SK-N-SH (cell line): ENCODE measurements around the gene COX5A. TPM values are rescaled to one million over a fixed set of nuclear protein-coding genes. Genes with fewer than 3 reads are reported as not detected.

Experiments
- CTCF ChIA-PET: fragments of 300-600, 350-600 bp; formaldehyde crosslinking; extraction: SDS; loops from one replicate; lab custom pipeline; 2021; lab: Yijun Ruan, JAX
- POLR2A ChIA-PET: fragments of 350-600 bp; sonication (Branson Sonifier 250); formaldehyde crosslinking; extraction: SDS; loops from one replicate; lab custom pipeline; 2020; ENCODE audit warnings: antibody characterized with exemption, inconsistent platforms; lab: Yijun Ruan, JAX
- DNase-seq: peaks from one replicate; pipeline ENCODE4 v3.0.0; 2012
- H2AFZ ChIP-seq: fragments of 200-600 bp; sonication (generic); 2 replicates; pipeline ENCODE4 v1.8.1; 2016; ENCODE audit warnings: antibody characterized with exemption, mild to moderate bottlenecking, low read depth
- H3F3A ChIP-seq: fragments of 200-600 bp; sonication (generic); replicated peaks from 2 replicates; pipeline ENCODE3; 2016; ENCODE audit warnings: antibody characterized with exemption, mild to moderate bottlenecking; ENCODE audit not compliant: insufficient read depth
- H3K27ac ChIP-seq, 2 experiments: fragments of 200-500 bp in 1 of 2; fragments of 200-600 bp in 1 of 2; sonication (Bioruptor generic) in 1 of 2; sonication (generic), shearing (Covaris generic) in 1 of 2; 2 replicates each; pipeline versions ENCODE4 v1.5.1 to v1.6.1; 2014 to 2016; ENCODE audit warnings: low read depth in 2 of 2, inconsistent platforms in 1 of 2, low read length in 1 of 2, mild to moderate bottlenecking in 1 of 2, mixed read lengths in 1 of 2
- H3K27me3 ChIP-seq: fragments of 200-600 bp; sonication (generic), shearing (Covaris generic); 2 replicates; pipeline ENCODE4 v1.6.1; 2016; ENCODE audit warnings: mixed run types; ENCODE audit not compliant: insufficient read depth
- H3K36me3 ChIP-seq, 2 experiments: fragments of 200-500 bp in 1 of 2; fragments of 200-600 bp in 1 of 2; sonication (Bioruptor generic) in 1 of 2; sonication (generic) in 1 of 2; replicated peaks in 1 of 2; 2 replicates each; pipeline versions ENCODE3 to v1.5.1; 2014 to 2016; ENCODE audit warnings: low read length in 1 of 2, mild to moderate bottlenecking in 1 of 2; ENCODE audit not compliant: insufficient read depth in 2 of 2, control insufficient read depth in 1 of 2
- H3K4me1 ChIP-seq, 2 experiments: fragments of 200-500 bp in 1 of 2; fragments of 200-600 bp in 1 of 2; sonication (Bioruptor generic) in 1 of 2; sonication (generic), shearing (Covaris generic) in 1 of 2; 2 replicates each; pipeline versions ENCODE4 v1.5.1 to v1.6.1; 2014 to 2016; ENCODE audit warnings: low read depth in 1 of 2, low read length in 1 of 2, mixed run types in 1 of 2; ENCODE audit not compliant: insufficient read depth in 2 of 2, control insufficient read depth in 1 of 2
- H3K4me2 ChIP-seq: fragments of 200-600 bp; sonication (generic), shearing (Covaris generic); 2 replicates; pipeline ENCODE4 v1.6.1; 2017; ENCODE audit warnings: mixed run types
- H3K4me3 ChIP-seq, 2 experiments: fragments of 200-500 bp in 1 of 2; fragments of 200-600 bp in 1 of 2; sonication (Bioruptor generic) in 1 of 2; sonication (generic), shearing (Covaris generic) in 1 of 2; 2 replicates each; pipeline versions ENCODE4 v1.5.1 to v1.8.1; 2014 to 2016; ENCODE audit warnings: low read depth in 2 of 2, inconsistent platforms in 1 of 2, low read length in 1 of 2, mild to moderate bottlenecking in 1 of 2, mixed read lengths in 1 of 2, moderate library complexity in 1 of 2
- H3K79me2 ChIP-seq: fragments of 200-600 bp; sonication (generic); 2 replicates; pipeline ENCODE4 v1.8.1; 2017; ENCODE audit warnings: mild to moderate bottlenecking; ENCODE audit not compliant: insufficient read depth
- H3K9ac ChIP-seq: fragments of 200-600 bp; sonication (generic); 2 replicates; pipeline ENCODE4 v1.6.1; 2017; ENCODE audit warnings: mixed run types
- H3K9me2 ChIP-seq: fragments of 200-600 bp; sonication (generic); 2 replicates; pipeline ENCODE4 v1.6.1; 2017; ENCODE audit warnings: mixed run types
- H3K9me3 ChIP-seq: fragments of 200-600 bp; sonication (generic); 2 replicates; pipeline ENCODE4 v1.6.1; 2017; ENCODE audit warnings: mixed run types, mild to moderate bottlenecking, moderate library complexity
- H4K20me1 ChIP-seq: fragments of 200-600 bp; sonication (generic); 2 replicates; pipeline ENCODE4 v1.6.1; 2017; ENCODE audit warnings: mild to moderate bottlenecking, mixed run types; ENCODE audit not compliant: insufficient read depth
- CHD2 ChIP-seq: fragments of 150-350 bp; IDR thresholded peaks from 2 replicates; pipeline ENCODE4 v1.6.1; 2018; ENCODE audit warnings: low read length; ENCODE audit not compliant: partially characterized antibody
- ELF1 ChIP-seq: IDR thresholded peaks from 2 replicates; pipeline ENCODE4 v1.4.0; 2012
- EZH2phosphoT487 ChIP-seq: fragments of 200-600 bp; sonication (generic); IDR thresholded peaks from 2 replicates; pipeline ENCODE4 v1.6.1; 2017; ENCODE audit warnings: low read depth, mixed run types, mild to moderate bottlenecking, antibody characterized with exemption, moderate library complexity, borderline replicate concordance
- FOXM1 ChIP-seq: IDR thresholded peaks from 2 replicates; pipeline ENCODE4 v1.4.0; 2012; ENCODE audit warnings: low read depth, mild to moderate bottlenecking
- GATA2 ChIP-seq: sonication (generic); formaldehyde crosslinking; IDR thresholded peaks from 2 replicates; pipeline ENCODE4 v1.5.0; 2020; ENCODE audit warnings: mild to moderate bottlenecking, missing genetic modification reagents
- MAX ChIP-seq: IDR thresholded peaks from 2 replicates; pipeline ENCODE4 v1.4.0; 2012; ENCODE audit warnings: low read depth
- MEF2A ChIP-seq: IDR thresholded peaks from 2 replicates; pipeline ENCODE4 v1.4.0; 2012; ENCODE audit warnings: low read depth, borderline replicate concordance
- MXI1 ChIP-seq: IDR thresholded peaks from 2 replicates; pipeline ENCODE4 v1.6.1; 2012; ENCODE audit warnings: mild to moderate bottlenecking, low read depth, low read length, improper control_type of control experiment
- NRF1 ChIP-seq: IDR thresholded peaks from 2 replicates; pipeline ENCODE4 v1.6.1; 2012; ENCODE audit warnings: low read depth, mild to moderate bottlenecking, low read length
- POLR2AphosphoS5 ChIP-seq: IDR thresholded peaks from 2 replicates; pipeline ENCODE4 v1.6.1; 2012; ENCODE audit warnings: low read depth, low read length
- RCOR1 ChIP-seq: fragments of 150-350 bp; IDR thresholded peaks from 2 replicates; pipeline ENCODE4 v1.6.1; 2017; ENCODE audit warnings: antibody characterized with exemption, low read length
- REST ChIP-seq: IDR thresholded peaks from 2 replicates; pipeline ENCODE4 v1.6.1; 2012; ENCODE audit warnings: mild to moderate bottlenecking, low read depth, low read length, moderate library complexity
- RXRA ChIP-seq: IDR thresholded peaks from 2 replicates; pipeline ENCODE4 v1.4.0; 2012; ENCODE audit warnings: low read depth, mild to moderate bottlenecking, borderline replicate concordance
- SIN3A ChIP-seq: IDR thresholded peaks from 2 replicates; pipeline ENCODE4 v1.6.1; 2012; ENCODE audit warnings: low read depth, mild to moderate bottlenecking, low read length, moderate library complexity, borderline replicate concordance
- USF1 ChIP-seq: IDR thresholded peaks from 2 replicates; pipeline ENCODE4 v1.4.0; 2012; ENCODE audit warnings: low read depth, borderline replicate concordance
- WGBS: methylation state at CpG from one replicate; pipeline ENCODE4 v1.1.6; 2017; ENCODE audit warnings: low lambda C conversion rate; 5-methylcytosine and 5-hydroxymethylcytosine counted together
- polyA plus RNA-seq, 3 experiments: library from polyadenylated mRNA; depleted of rRNA; stranded (reverse); fragments of >200 nt; gene quantifications; 2 replicates each; pipeline ENCODE4 v1.2.3, GENCODE V29; 2012
- TF ChIP-seq, protein P1 (sequence below): fragments of 150-350 bp; IDR thresholded peaks from 2 replicates; pipeline ENCODE4 v1.6.1; 2017; ENCODE audit warnings: antibody characterized with exemption, low read length, low read depth, borderline replicate concordance
- TF ChIP-seq, protein P2 (sequence below): IDR thresholded peaks from 2 replicates; pipeline ENCODE4 v1.4.0; 2012; ENCODE audit warnings: low read depth, borderline replicate concordance

COX5A gene
- polyA plus RNA-seq, 1 of the 3 experiments (the other 2 are of a cell fraction), result 158 TPM

GRCh38 chr15:74951006-74951405 is 13.1 kb upstream of the COX5A start:
- ChIA-PET CTCF (interaction anchor here (0.5 to 6.4 kb wide), 60 partner anchors 8 to 1015 kb away, joined by 3 to 165 read pairs (median 5); partner anchors contain the start of genes COX5A, CPLX3, CSK and EDC3), POLR2A (interaction anchor here (1.2 to 1.6 kb wide), 7 partner anchors 13 to 253 kb away, joined by 3 to 9 read pairs (median 6); partner anchors contain the start of genes COX5A, CSK, FAM219B and SCAMP5)
- Histone ChIP-seq H4K20me1 (no peaks in the 10 kb centered on the region), H3K9me2 (no peaks in the 10 kb centered on the region), H3K4me2 (no peak overlapping the region), H3K4me1 (peaks cover 0 to 24% of the 10 kb centered on the region in 2 experiments; a peak in 1 of 4 replicates), H2AFZ (no peak overlapping the region), H3K79me2 (no peaks in the 10 kb centered on the region), H3K27me3 (no peaks in the 10 kb centered on the region), H3F3A (no peaks in the 10 kb centered on the region), H3K9ac (no peak overlapping the region), H3K36me3 (no peaks in the 10 kb centered on the region), H3K4me3 (no peak overlapping the region), H3K9me3 (no peaks in the 10 kb centered on the region), H3K27ac (no peak overlapping the region; a peak in 1 of 4 replicates)
- DNase-seq, result no peak
- 79% methylated on average over 3 of the region's 3 CpGs for WGBS
- TF ChIP-seq MAX (no peak), FOXM1 (no peak), CHD2 (no peak), GATA2 (CRISPR knock-in tag) (no peak)
- TF ChIP-seq, protein P1, sequence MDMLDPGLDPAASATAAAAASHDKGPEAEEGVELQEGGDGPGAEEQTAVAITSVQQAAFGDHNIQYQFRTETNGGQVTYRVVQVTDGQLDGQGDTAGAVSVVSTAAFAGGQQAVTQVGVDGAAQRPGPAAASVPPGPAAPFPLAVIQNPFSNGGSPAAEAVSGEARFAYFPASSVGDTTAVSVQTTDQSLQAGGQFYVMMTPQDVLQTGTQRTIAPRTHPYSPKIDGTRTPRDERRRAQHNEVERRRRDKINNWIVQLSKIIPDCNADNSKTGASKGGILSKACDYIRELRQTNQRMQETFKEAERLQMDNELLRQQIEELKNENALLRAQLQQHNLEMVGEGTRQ, result no peak

DNA sequence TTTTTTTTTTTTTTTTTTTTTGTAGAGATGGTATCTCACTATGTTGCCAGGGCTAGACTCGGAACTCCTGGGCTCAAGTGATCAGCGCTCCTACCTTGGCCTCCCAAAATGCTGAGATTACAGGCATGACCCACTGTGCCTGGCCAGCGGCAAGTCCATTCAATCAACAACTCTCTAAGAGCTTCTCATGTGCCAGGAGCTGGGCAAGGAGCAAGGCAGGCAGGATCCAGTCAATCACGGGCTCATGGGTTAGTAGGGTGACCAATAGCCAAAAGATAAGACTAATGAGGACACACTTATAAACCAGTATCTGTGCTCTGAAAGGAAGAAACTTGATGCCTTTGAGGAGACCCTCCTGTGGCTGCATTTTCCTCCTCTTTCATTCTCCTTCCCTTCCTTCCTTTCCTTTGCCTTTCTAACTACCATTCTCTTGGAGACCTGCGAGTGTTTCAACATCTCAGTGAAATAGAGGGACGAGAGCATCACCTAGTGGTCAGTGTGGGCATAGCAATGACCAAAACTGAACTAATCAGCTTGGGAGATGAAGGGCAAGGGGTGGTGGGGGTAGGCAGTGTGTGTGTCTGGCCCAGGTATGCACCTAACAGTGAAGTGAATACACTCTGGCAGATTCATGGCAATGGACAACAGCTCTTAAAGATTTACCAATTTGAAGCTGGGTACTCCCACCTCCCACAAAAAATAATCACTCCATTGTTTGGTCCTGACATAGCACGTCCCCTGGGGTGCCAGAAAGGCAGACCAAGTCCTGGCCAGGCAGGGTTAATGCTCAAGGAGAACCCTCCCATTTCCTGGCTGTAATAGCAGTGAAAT is 12.4 kb upstream of the COX5A start:
- Histone ChIP-seq H3K4me3 (no peak overlapping the region; a peak in 1 of 4 replicates), H3K9ac (no peak overlapping the region), H3K9me2 (no peaks in the 10 kb centered on the region), H3K4me1 (peaks cover 0 to 17% of the 10 kb centered on the region in 2 experiments; a peak in 1 of 4 replicates), H4K20me1 (no peaks in the 10 kb centered on the region), H3K79me2 (no peaks in the 10 kb centered on the region), H3K36me3 (no peaks in the 10 kb centered on the region), H3K27me3 (no peaks in the 10 kb centered on the region), H3K4me2 (no peak overlapping the region; the same call in 1 of the 2 replicates), H2AFZ (no peak overlapping the region), H3K27ac (no peak overlapping the region; a peak in 1 of 4 replicates), H3K9me3 (no peaks in the 10 kb centered on the region), H3F3A (no peaks in the 10 kb centered on the region)
- POLR2A ChIA-PET, result interaction anchor here (0.6 to 1.6 kb wide), 8 partner anchors 12 to 254 kb away, joined by 3 to 9 read pairs (median 6); partner anchors contain the start of genes COX5A, CSK, FAM219B and SCAMP5
- CTCF ChIA-PET, result interaction anchor here (0.5 to 6.4 kb wide), 64 partner anchors 8 to 1014 kb away, joined by 3 to 165 read pairs (median 5); partner anchors contain the start of genes COX5A, CPLX3, CSK and EDC3
- 45% methylated on average over 6 of the region's 7 CpGs for WGBS
- DNase-seq, result peak; percentile 67
- TF ChIP-seq MXI1 (peak; percentile 43; the same call in 1 of the 2 replicates), EZH2phosphoT487 (no peak), POLR2AphosphoS5 (no peak), ELF1 (no peak), MEF2A (no peak), REST (no peak), USF1 (no peak), GATA2 (CRISPR knock-in tag) (peak; percentile 18; the same call in 1 of the 2 replicates), RCOR1 (no peak; the same call in 1 of the 2 replicates), RXRA (no peak), NRF1 (no peak), SIN3A (no peak)
- TF ChIP-seq, protein P2, sequence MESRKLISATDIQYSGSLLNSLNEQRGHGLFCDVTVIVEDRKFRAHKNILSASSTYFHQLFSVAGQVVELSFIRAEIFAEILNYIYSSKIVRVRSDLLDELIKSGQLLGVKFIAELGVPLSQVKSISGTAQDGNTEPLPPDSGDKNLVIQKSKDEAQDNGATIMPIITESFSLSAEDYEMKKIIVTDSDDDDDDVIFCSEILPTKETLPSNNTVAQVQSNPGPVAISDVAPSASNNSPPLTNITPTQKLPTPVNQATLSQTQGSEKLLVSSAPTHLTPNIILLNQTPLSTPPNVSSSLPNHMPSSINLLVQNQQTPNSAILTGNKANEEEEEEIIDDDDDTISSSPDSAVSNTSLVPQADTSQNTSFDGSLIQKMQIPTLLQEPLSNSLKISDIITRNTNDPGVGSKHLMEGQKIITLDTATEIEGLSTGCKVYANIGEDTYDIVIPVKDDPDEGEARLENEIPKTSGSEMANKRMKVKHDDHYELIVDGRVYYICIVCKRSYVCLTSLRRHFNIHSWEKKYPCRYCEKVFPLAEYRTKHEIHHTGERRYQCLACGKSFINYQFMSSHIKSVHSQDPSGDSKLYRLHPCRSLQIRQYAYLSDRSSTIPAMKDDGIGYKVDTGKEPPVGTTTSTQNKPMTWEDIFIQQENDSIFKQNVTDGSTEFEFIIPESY, result no peak
